Type B pancreatic cell (in vitro differentiated cells): ENCODE measurements around the gene RIPK3. TPM values are rescaled to one million over a fixed set of nuclear protein-coding genes. Genes with fewer than 3 reads are reported as not detected.

ENCODE experiments used
- DNase-seq: peaks from one replicate; pipeline ENCODE4 v3.0.0; 2021; ENCODE audit warnings: mixed read lengths; ENCODE audit not compliant: unreplicated experiment; ENCODE audit errors: extremely low spot score
- H3K27ac Mint-ChIP-seq: 2 replicates; pipeline ENCODE4 v1.8.0; 2021; ENCODE audit warnings: mild to moderate bottlenecking, mixed read lengths
- H3K27me3 Mint-ChIP-seq: 2 replicates; pipeline ENCODE4 v1.8.0; 2021; ENCODE audit warnings: mixed read lengths
- H3K36me3 Mint-ChIP-seq: 2 replicates; pipeline ENCODE4 v1.8.0; 2021; ENCODE audit warnings: mixed read lengths
- H3K4me1 Mint-ChIP-seq: one replicate; pipeline ENCODE4 v1.8.0; 2021; ENCODE audit warnings: mixed read lengths; ENCODE audit not compliant: unreplicated experiment
- H3K4me3 Mint-ChIP-seq: 2 replicates; pipeline ENCODE4 v1.8.0; 2021; ENCODE audit warnings: mild to moderate bottlenecking, mixed read lengths
- H3K9me3 Mint-ChIP-seq: 2 replicates; pipeline ENCODE4 v1.8.0; 2021; ENCODE audit warnings: mixed read lengths
- CTCF ChIP-seq: fragments of 200-600 bp; sonication (generic); conservative IDR thresholded peaks from 2 replicates; pipeline ENCODE4 v1.5.0; 2021; ENCODE audit warnings: antibody characterized with exemption, mild to moderate bottlenecking
- total RNA-seq: library from RNA; stranded (reverse); gene quantifications from 2 replicates; pipeline ENCODE4 v1.2.1, GENCODE V29; 2021; ENCODE audit warnings: low replicate concordance

RIPK3 gene
- total RNA-seq, 1 donor from 2014 or later = 5.6 TPM

- peaks cover 6% of the 10 kb centered on the region for H3K4me1 Mint-ChIP-seq
- no peaks in the 10 kb centered on the region for H3K36me3 Mint-ChIP-seq
- H3K27me3 Mint-ChIP-seq = peaks cover 91% of the 10 kb centered on the region
- TF ChIP-seq CTCF = no peak
- no peak overlapping the region for H3K27ac Mint-ChIP-seq
- H3K4me3 Mint-ChIP-seq = peak overlapping the region; percentile 86
- DNase-seq = no peak
- H3K9me3 Mint-ChIP-seq = no peaks in the 10 kb centered on the region
Measured at GRCh38 chr14:24338843-24339242, 948 bp downstream of the RIPK3 start.

GRCh38 chr14:24337824-24338175, 2.0 kb downstream of the RIPK3 start:
- H3K27ac Mint-ChIP-seq = no peak overlapping the region
- H3K9me3 Mint-ChIP-seq = no peaks in the 10 kb centered on the region
- no peak for DNase-seq
- H3K4me3 Mint-ChIP-seq = peak overlapping the region; percentile 19
- peaks cover 94% of the 10 kb centered on the region for H3K27me3 Mint-ChIP-seq
- peaks cover 8% of the 10 kb centered on the region for H3K4me1 Mint-ChIP-seq
- TF ChIP-seq CTCF = no peak
- no peaks in the 10 kb centered on the region for H3K36me3 Mint-ChIP-seq

GRCh38 chr14:24337144-24337823, 2.5 kb downstream of the RIPK3 start:
- Mint-ChIP-seq H3K36me3 (no peaks in the 10 kb centered on the region), H3K27me3 (peaks cover 94% of the 10 kb centered on the region), H3K4me3 (no peak overlapping the region), H3K4me1 (peaks cover 12% of the 10 kb centered on the region), H3K27ac (no peak overlapping the region), H3K9me3 (no peaks in the 10 kb centered on the region)
- TF ChIP-seq CTCF = no peak
- no peak for DNase-seq

- Mint-ChIP-seq H3K4me1 (peaks cover 16% of the 10 kb centered on the region), H3K27me3 (peaks cover 92% of the 10 kb centered on the region), H3K27ac (no peak overlapping the region), H3K9me3 (no peaks in the 10 kb centered on the region), H3K4me3 (peak overlapping the region; percentile 83), H3K36me3 (no peaks in the 10 kb centered on the region)
- no peak for DNase-seq
- no peak for TF ChIP-seq CTCF
Measured at GRCh38 chr14:24335461-24336171, 4.2 kb downstream of the RIPK3 start.

- Mint-ChIP-seq H3K4me1 (peaks cover 16% of the 10 kb centered on the region), H3K27ac (no peak within 1 kb of the TSS), H3K27me3 (peaks cover 88% of the 10 kb centered on the region), H3K9me3 (no peaks in the 10 kb centered on the region), H3K36me3 (no peaks in the 10 kb centered on the region), H3K4me3 (peak within 1 kb of the TSS; percentile 83)
- no peak for DNase-seq
- TF ChIP-seq CTCF = no peak
Measured at GRCh38 chr14:24334431-24335291, 5.1 kb downstream of the RIPK3 start, which contains the start of gene ADCY4. ADCY4 (minus strand) TSS chr14:24335071; CDS start chr14:24334652, 419 bp downstream.
